Coronary artery (tissue), 2 donors: ENCODE measurements around the gene BRD3OS.

ENCODE experiments used
- DNase-seq: peaks from one replicate; pipeline ENCODE4 v3.0.0-alpha.2; 2017; ENCODE audit warnings: low spot score
- H3K27ac ChIP-seq, 2 donors: fragments of 200-600 bp; sonication (generic); one replicate each; pipeline ENCODE4 v1.5.1; 2016 to 2019
- H3K4me3 ChIP-seq: fragments of 200-600 bp; sonication (generic); 2 replicates; pipeline ENCODE4 v1.5.1; 2016; ENCODE audit warnings: mild to moderate bottlenecking, moderate library complexity
- TF ChIP-seq, protein P1 (sequence below): fragments of 200-600 bp; sonication (generic); IDR thresholded peaks from one replicate; pipeline ENCODE4 v1.5.1; 2019; ENCODE audit warnings: antibody characterized with exemption

Gene BRD3OS

GRCh38 chr9:134010310-134011173 is 14.7 kb upstream of the BRD3OS start:
- TF ChIP-seq, protein P1, sequence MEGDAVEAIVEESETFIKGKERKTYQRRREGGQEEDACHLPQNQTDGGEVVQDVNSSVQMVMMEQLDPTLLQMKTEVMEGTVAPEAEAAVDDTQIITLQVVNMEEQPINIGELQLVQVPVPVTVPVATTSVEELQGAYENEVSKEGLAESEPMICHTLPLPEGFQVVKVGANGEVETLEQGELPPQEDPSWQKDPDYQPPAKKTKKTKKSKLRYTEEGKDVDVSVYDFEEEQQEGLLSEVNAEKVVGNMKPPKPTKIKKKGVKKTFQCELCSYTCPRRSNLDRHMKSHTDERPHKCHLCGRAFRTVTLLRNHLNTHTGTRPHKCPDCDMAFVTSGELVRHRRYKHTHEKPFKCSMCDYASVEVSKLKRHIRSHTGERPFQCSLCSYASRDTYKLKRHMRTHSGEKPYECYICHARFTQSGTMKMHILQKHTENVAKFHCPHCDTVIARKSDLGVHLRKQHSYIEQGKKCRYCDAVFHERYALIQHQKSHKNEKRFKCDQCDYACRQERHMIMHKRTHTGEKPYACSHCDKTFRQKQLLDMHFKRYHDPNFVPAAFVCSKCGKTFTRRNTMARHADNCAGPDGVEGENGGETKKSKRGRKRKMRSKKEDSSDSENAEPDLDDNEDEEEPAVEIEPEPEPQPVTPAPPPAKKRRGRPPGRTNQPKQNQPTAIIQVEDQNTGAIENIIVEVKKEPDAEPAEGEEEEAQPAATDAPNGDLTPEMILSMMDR: no peak
- H3K27ac ChIP-seq: no peak overlapping the region
- DNase-seq: no peak

DNA sequence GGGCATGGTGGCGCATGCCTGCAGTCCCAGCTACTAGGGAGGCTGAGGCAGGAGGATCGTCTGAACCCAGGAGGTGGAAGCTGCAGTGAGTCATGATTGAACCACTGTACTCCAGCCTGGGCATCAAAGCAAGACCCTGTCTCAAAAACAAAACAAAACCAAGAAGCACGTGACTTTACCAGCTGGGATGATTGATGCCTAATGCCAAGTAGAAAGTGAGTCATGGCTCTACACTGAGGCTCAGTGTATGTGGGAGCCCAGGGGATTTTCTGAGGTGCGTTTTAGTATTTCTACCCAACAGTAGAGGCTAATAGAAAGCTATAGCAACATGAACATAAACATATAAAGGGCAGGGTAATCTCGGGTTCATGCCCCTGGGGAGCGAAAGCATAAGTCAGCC is 13.9 kb upstream of the BRD3OS start:
- TF ChIP-seq, protein P1: no peak
- no peak for DNase-seq
- Histone ChIP-seq H3K27ac (no peak overlapping the region), H3K4me3 (no peak overlapping the region)

More at GRCh38 chr9:134010310-134011173, 14.7 kb upstream of the BRD3OS start:
- no peak overlapping the region for H3K4me3 ChIP-seq

GRCh38 chr9:134014946-134015345 is 10.3 kb upstream of the BRD3OS start:
- no peak for DNase-seq
- TF ChIP-seq, protein P1: no peak
- Histone ChIP-seq H3K27ac (no peak overlapping the region), H3K4me3 (no peak overlapping the region)

- TF ChIP-seq, protein P1: no peak
- no peak for DNase-seq
- H3K4me3 ChIP-seq: peak overlapping the region; percentile 56
- peak overlapping the region in 1 of 2 donors; percentile 81 for H3K27ac ChIP-seq
These were observed 978 bp upstream of the BRD3OS start for GRCh38 chr9:134024214-134024792.

DNA sequence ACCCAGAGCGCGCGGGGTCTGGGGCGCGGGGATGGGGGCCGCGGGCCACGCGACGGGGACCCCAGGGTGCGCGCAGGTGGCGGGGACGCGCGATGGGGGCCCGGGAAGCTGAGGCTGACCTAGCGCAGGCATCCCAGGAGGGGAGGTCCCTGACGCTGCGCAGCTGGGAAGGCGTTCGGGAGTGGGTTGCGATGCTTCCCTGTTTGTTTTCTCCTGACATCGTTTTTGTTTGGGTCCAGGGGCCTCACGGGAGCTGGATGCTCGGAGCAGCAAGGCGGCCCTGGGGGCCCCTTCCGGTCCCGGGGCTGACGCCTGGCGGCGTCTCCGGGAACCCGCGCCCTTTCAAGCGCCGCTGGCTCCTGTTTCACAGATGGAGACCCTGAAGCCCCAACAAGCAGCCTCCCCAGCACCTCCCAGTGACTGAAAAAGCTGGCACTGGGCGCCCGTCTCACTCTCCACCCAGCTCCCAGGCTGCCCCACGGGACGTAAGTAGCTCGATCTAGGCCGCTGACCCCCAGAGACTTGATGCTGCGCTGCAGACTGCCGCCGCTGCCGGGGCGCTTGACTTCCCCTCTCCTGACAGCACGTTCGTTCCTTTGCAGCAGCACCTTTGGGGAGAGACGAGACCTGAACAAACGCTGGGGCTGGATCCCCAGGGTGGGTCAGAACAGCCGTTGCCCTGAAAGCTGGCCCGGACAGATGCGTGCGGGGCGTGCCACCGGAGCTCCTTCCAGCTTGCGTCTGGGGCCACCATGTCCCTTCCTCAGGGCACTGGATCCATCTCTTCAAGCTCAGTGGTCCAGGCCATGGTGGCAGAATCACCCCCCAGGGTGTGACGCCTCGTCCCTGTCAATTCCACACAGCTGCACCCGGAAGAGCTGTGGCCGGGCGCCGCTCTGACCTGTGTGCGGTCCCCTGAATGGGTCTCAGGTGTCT is 593 bp downstream of the BRD3OS start:
- TF ChIP-seq, protein P1: no peak

GRCh38 chr9:134026581-134026980 is 1.3 kb downstream of the BRD3OS start:
- Histone ChIP-seq H3K27ac (no peak overlapping the region), H3K4me3 (peak overlapping the region; percentile 92)
- TF ChIP-seq, protein P1: no peak
- DNase-seq: no peak

More for the DNA sequence above, 593 bp downstream of the BRD3OS start:
- peak; percentile 82 for DNase-seq
- Histone ChIP-seq H3K4me3 (peak overlapping the region; percentile 92), H3K27ac (peak overlapping the region; percentile 43 to 81)
